ENCODE measurements around the gene SNX33. TPM values are rescaled to one million over a fixed set of nuclear protein-coding genes. Genes with fewer than 3 reads are reported as not detected.

The SNX33 gene
- total RNA-seq, 1 experiment from 2014 or later: 19.8 TPM

DNA sequence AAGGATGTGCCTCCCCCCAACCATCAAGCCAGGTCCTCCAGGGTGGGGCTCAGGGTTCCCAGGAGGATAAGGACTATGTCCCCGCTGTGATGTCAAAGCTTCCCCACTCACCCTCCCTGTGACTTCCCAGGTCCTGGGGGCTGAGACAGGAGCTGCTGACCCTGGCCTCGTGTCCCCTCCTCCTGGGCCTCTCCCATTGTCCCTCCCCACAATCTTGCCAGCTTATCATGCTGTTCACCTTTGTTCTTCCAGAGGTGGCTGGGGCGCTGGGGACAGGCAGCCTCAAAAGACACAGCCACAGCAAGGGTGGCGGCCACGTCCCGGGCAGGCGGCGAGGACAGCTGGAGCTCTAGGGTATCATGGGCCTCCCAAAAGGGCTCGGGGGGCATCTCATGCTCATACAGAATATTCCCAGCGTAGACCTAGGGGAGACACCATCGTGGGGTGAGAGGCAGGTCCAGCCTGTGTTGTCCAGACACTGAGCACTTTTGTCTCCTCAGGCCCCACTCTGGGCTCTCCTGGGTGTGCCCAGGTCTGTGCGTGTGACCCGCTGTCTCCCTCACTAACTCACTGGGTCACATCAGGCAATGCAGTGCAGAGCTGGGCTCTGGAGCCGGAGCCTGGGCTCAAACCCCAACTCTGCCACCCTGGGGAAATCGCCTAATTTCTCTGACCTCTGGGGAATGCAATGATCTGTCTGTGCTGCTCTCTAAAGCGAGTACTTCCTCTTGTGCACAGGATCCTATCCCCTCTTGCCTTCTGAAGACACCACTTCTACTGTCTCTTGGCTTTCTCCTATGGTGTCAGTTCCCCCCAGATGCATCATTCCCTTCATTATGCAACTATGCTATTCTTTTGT lies 30.0 kb downstream of the SNX33 start:
- H3K9me3 Mint-ChIP-seq: no peaks in the 10 kb centered on the region
- H3K27ac Mint-ChIP-seq: no peak overlapping the region
- no peak overlapping the region for H3K4me3 Mint-ChIP-seq
- TF ChIP-seq, protein P1, sequence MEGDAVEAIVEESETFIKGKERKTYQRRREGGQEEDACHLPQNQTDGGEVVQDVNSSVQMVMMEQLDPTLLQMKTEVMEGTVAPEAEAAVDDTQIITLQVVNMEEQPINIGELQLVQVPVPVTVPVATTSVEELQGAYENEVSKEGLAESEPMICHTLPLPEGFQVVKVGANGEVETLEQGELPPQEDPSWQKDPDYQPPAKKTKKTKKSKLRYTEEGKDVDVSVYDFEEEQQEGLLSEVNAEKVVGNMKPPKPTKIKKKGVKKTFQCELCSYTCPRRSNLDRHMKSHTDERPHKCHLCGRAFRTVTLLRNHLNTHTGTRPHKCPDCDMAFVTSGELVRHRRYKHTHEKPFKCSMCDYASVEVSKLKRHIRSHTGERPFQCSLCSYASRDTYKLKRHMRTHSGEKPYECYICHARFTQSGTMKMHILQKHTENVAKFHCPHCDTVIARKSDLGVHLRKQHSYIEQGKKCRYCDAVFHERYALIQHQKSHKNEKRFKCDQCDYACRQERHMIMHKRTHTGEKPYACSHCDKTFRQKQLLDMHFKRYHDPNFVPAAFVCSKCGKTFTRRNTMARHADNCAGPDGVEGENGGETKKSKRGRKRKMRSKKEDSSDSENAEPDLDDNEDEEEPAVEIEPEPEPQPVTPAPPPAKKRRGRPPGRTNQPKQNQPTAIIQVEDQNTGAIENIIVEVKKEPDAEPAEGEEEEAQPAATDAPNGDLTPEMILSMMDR (IDR thresholded peaks at IDR 0.05): no peak
- TF ChIP-seq ETV6 (CRISPR knock-in tag; IDR thresholded peaks at IDR 0.05) (no peak), ATF1 (CRISPR knock-in tag; IDR thresholded peaks at IDR 0.05) (no peak), TEAD4 (CRISPR knock-in tag; IDR thresholded peaks at IDR 0.05) (no peak), FOXJ3 (CRISPR knock-in tag; IDR thresholded peaks at IDR 0.05; ENCODE audit: borderline replicate concordance) (no peak), ZNF232 (CRISPR knock-in tag; IDR thresholded peaks at IDR 0.05) (no peak), GRHL2 (CRISPR knock-in tag; IDR thresholded peaks at IDR 0.05; ENCODE audit: insufficient replicate concordance, severe bottlenecking) (no peak), TP53 (CRISPR knock-in tag; IDR thresholded peaks at IDR 0.05) (no peak), SMAD3 (CRISPR knock-in tag; IDR thresholded peaks at IDR 0.05; ENCODE audit: borderline replicate concordance) (no peak), ZNF416 (CRISPR knock-in tag; IDR thresholded peaks at IDR 0.05) (no peak)
- TF ChIP-seq, protein P2, sequence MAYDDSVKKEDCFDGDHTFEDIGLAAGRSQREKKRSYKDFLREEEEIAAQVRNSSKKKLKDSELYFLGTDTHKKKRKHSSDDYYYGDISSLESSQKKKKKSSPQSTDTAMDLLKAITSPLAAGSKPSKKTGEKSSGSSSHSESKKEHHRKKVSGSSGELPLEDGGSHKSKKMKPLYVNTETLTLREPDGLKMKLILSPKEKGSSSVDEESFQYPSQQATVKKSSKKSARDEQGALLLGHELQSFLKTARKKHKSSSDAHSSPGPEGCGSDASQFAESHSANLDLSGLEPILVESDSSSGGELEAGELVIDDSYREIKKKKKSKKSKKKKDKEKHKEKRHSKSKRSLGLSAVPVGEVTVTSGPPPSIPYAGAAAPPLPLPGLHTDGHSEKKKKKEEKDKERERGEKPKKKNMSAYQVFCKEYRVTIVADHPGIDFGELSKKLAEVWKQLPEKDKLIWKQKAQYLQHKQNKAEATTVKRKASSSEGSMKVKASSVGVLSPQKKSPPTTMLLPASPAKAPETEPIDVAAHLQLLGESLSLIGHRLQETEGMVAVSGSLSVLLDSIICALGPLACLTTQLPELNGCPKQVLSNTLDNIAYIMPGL (CRISPR knock-in tag; IDR thresholded peaks at IDR 0.05): no peak
- TF ChIP-seq, protein P3, sequence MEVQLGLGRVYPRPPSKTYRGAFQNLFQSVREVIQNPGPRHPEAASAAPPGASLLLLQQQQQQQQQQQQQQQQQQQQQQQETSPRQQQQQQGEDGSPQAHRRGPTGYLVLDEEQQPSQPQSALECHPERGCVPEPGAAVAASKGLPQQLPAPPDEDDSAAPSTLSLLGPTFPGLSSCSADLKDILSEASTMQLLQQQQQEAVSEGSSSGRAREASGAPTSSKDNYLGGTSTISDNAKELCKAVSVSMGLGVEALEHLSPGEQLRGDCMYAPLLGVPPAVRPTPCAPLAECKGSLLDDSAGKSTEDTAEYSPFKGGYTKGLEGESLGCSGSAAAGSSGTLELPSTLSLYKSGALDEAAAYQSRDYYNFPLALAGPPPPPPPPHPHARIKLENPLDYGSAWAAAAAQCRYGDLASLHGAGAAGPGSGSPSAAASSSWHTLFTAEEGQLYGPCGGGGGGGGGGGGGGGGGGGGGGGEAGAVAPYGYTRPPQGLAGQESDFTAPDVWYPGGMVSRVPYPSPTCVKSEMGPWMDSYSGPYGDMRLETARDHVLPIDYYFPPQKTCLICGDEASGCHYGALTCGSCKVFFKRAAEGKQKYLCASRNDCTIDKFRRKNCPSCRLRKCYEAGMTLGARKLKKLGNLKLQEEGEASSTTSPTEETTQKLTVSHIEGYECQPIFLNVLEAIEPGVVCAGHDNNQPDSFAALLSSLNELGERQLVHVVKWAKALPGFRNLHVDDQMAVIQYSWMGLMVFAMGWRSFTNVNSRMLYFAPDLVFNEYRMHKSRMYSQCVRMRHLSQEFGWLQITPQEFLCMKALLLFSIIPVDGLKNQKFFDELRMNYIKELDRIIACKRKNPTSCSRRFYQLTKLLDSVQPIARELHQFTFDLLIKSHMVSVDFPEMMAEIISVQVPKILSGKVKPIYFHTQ (CRISPR knock-in tag; IDR thresholded peaks at IDR 0.05): no peak
- TF ChIP-seq, protein P4, sequence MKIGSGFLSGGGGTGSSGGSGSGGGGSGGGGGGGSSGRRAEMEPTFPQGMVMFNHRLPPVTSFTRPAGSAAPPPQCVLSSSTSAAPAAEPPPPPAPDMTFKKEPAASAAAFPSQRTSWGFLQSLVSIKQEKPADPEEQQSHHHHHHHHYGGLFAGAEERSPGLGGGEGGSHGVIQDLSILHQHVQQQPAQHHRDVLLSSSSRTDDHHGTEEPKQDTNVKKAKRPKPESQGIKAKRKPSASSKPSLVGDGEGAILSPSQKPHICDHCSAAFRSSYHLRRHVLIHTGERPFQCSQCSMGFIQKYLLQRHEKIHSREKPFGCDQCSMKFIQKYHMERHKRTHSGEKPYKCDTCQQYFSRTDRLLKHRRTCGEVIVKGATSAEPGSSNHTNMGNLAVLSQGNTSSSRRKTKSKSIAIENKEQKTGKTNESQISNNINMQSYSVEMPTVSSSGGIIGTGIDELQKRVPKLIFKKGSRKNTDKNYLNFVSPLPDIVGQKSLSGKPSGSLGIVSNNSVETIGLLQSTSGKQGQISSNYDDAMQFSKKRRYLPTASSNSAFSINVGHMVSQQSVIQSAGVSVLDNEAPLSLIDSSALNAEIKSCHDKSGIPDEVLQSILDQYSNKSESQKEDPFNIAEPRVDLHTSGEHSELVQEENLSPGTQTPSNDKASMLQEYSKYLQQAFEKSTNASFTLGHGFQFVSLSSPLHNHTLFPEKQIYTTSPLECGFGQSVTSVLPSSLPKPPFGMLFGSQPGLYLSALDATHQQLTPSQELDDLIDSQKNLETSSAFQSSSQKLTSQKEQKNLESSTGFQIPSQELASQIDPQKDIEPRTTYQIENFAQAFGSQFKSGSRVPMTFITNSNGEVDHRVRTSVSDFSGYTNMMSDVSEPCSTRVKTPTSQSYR (CRISPR knock-in tag; IDR thresholded peaks at IDR 0.05): no peak
- TF ChIP-seq, protein P5, sequence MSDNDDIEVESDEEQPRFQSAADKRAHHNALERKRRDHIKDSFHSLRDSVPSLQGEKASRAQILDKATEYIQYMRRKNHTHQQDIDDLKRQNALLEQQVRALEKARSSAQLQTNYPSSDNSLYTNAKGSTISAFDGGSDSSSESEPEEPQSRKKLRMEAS (CRISPR knock-in tag; IDR thresholded peaks at IDR 0.05): no peak
- TF ChIP-seq, protein P6, sequence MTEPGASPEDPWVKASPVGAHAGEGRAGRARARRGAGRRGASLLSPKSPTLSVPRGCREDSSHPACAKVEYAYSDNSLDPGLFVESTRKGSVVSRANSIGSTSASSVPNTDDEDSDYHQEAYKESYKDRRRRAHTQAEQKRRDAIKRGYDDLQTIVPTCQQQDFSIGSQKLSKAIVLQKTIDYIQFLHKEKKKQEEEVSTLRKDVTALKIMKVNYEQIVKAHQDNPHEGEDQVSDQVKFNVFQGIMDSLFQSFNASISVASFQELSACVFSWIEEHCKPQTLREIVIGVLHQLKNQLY (CRISPR knock-in tag; IDR thresholded peaks at IDR 0.05): no peak
- TF ChIP-seq, protein P7, sequence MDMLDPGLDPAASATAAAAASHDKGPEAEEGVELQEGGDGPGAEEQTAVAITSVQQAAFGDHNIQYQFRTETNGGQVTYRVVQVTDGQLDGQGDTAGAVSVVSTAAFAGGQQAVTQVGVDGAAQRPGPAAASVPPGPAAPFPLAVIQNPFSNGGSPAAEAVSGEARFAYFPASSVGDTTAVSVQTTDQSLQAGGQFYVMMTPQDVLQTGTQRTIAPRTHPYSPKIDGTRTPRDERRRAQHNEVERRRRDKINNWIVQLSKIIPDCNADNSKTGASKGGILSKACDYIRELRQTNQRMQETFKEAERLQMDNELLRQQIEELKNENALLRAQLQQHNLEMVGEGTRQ (CRISPR knock-in tag; IDR thresholded peaks at IDR 0.05): no peak
- TF ChIP-seq, protein P8, sequence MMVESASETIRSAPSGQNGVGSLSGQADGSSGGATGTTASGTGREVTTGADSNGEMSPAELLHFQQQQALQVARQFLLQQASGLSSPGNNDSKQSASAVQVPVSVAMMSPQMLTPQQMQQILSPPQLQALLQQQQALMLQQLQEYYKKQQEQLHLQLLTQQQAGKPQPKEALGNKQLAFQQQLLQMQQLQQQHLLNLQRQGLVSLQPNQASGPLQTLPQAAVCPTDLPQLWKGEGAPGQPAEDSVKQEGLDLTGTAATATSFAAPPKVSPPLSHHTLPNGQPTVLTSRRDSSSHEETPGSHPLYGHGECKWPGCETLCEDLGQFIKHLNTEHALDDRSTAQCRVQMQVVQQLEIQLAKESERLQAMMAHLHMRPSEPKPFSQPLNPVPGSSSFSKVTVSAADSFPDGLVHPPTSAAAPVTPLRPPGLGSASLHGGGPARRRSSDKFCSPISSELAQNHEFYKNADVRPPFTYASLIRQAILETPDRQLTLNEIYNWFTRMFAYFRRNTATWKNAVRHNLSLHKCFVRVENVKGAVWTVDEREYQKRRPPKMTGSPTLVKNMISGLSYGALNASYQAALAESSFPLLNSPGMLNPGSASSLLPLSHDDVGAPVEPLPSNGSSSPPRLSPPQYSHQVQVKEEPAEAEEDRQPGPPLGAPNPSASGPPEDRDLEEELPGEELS (CRISPR knock-in tag; IDR thresholded peaks at IDR 0.05): no peak
- TF ChIP-seq, protein P9, sequence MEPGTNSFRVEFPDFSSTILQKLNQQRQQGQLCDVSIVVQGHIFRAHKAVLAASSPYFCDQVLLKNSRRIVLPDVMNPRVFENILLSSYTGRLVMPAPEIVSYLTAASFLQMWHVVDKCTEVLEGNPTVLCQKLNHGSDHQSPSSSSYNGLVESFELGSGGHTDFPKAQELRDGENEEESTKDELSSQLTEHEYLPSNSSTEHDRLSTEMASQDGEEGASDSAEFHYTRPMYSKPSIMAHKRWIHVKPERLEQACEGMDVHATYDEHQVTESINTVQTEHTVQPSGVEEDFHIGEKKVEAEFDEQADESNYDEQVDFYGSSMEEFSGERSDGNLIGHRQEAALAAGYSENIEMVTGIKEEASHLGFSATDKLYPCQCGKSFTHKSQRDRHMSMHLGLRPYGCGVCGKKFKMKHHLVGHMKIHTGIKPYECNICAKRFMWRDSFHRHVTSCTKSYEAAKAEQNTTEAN (CRISPR knock-in tag; IDR thresholded peaks at IDR 0.05): no peak
- CTCF ChIA-PET: interaction anchor here (0.6 to 1.9 kb wide), 3 partner anchors 9 to 39 kb away, joined by 3 to 7 read pairs (median 4); no protein-coding TSS in a partner anchor
- DNase-seq (ENCODE audit: low spot score): no peak
- POLR2A ChIA-PET: interaction anchor here (1.4 to 3.8 kb wide), 2 partner anchors 37 to 38 kb away, joined by 4 to 14 read pairs; partner anchors contain the start of gene IMP3
- H3K36me3 Mint-ChIP-seq: no peaks in the 10 kb centered on the region
- ATAC-seq: no peak
- no peaks in the 10 kb centered on the region for H3K27me3 Mint-ChIP-seq (ENCODE audit: low read depth)
- peaks cover 26% of the 10 kb centered on the region for H3K4me1 Mint-ChIP-seq

Data from WTC11 (cell line).